H9 (cell line): ENCODE results near the gene VAV2. TPM values are rescaled to one million over a fixed set of nuclear protein-coding genes. Genes with fewer than 3 reads are reported as not detected.
A peak's percentile ranks its signal among the peaks of the same experiment; 100 is the strongest.

ENCODE experiments used
- DNase-seq: peaks from one replicate; pipeline ENCODE4 v3.0.0-alpha.2; 2017
- H2AFZ ChIP-seq: one replicate; pipeline ENCODE4 v1.6.1; 2013; ENCODE audit warnings: mild to moderate bottlenecking, low read length, control low read depth, moderate library complexity
- H2AK5ac ChIP-seq: 2 replicates; pipeline ENCODE4 v1.6.1; 2013; ENCODE audit warnings: low read length, control low read depth, mixed read lengths; ENCODE audit not compliant: insufficient read length
- H2BK120ac ChIP-seq: one replicate; pipeline ENCODE4 v1.6.1; 2013; ENCODE audit warnings: low read depth, mild to moderate bottlenecking, low read length, control low read depth, inconsistent platforms; ENCODE audit not compliant: poor library complexity, severe bottlenecking
- H2BK12ac ChIP-seq: 2 replicates; pipeline ENCODE4 v1.6.1; 2013; ENCODE audit warnings: low read length, control low read depth, mixed read lengths, low read depth; ENCODE audit not compliant: insufficient read length
- H2BK15ac ChIP-seq: 2 replicates; pipeline ENCODE4 v1.6.1; 2013; ENCODE audit warnings: low read depth, low read length, control low read depth
- H2BK20ac ChIP-seq: one replicate; pipeline ENCODE4 v1.6.1; 2013; ENCODE audit warnings: low read depth, mild to moderate bottlenecking, low read length, control low read depth, inconsistent platforms; ENCODE audit not compliant: poor library complexity, severe bottlenecking
- H2BK5ac ChIP-seq: 2 replicates; pipeline ENCODE4 v1.6.1; 2013; ENCODE audit warnings: low read length, control low read depth, mixed read lengths; ENCODE audit not compliant: insufficient read length
- H3K14ac ChIP-seq: 2 replicates; pipeline ENCODE4 v1.6.1; 2013; ENCODE audit warnings: low read length, control low read depth; ENCODE audit not compliant: insufficient read depth
- H3K18ac ChIP-seq: 2 replicates; pipeline ENCODE4 v1.6.1; 2013; ENCODE audit warnings: low read depth, mild to moderate bottlenecking, mixed read lengths, low read length, control low read depth; ENCODE audit not compliant: insufficient read length
- H3K23ac ChIP-seq: 2 replicates; pipeline ENCODE4 v1.6.1; 2013; ENCODE audit warnings: low read length, control low read depth, mixed read lengths, low read depth; ENCODE audit not compliant: insufficient read length
- H3K23me2 ChIP-seq: 2 replicates; pipeline ENCODE4 v1.6.1; 2013; ENCODE audit warnings: low read depth, mild to moderate bottlenecking, mixed read lengths, low read length, control low read depth; ENCODE audit not compliant: insufficient read length, poor library complexity, severe bottlenecking
- H3K27ac ChIP-seq: 2 replicates; pipeline ENCODE4 v1.5.1; 2013; ENCODE audit warnings: low read length, control low read depth, mixed read lengths, low read depth; ENCODE audit not compliant: insufficient read length
- H3K27me3 ChIP-seq: 2 replicates; pipeline ENCODE4 v1.6.1; 2013; ENCODE audit warnings: low read length, control low read depth, inconsistent platforms; ENCODE audit not compliant: insufficient read depth
- H3K4ac ChIP-seq: 2 replicates; pipeline ENCODE4 v1.6.1; 2013; ENCODE audit warnings: low read depth, mild to moderate bottlenecking, control low read depth, inconsistent platforms, low read length, moderate library complexity
- H3K4me1 ChIP-seq: 2 replicates; pipeline ENCODE4 v1.6.1; 2013; ENCODE audit warnings: low read length, control low read depth, inconsistent platforms; ENCODE audit not compliant: insufficient read depth
- H3K4me2 ChIP-seq: 2 replicates; pipeline ENCODE4 v1.6.1; 2013; ENCODE audit warnings: low read length, control low read depth, mixed read lengths; ENCODE audit not compliant: insufficient read length, insufficient read depth
- H3K56ac ChIP-seq: 2 replicates; pipeline ENCODE4 v1.6.1; 2013; ENCODE audit warnings: low read depth, mild to moderate bottlenecking, mixed read lengths, low read length, control low read depth; ENCODE audit not compliant: insufficient read length
- H3K79me1 ChIP-seq: 2 replicates; pipeline ENCODE4 v1.6.1; 2013; ENCODE audit warnings: low read depth, mild to moderate bottlenecking, moderate library complexity, low read length, control low read depth, inconsistent platforms; ENCODE audit not compliant: insufficient read depth, poor library complexity, severe bottlenecking
- H3K79me2 ChIP-seq: 2 replicates; pipeline ENCODE4 v1.6.1; 2013; ENCODE audit warnings: low read length, control low read depth, inconsistent platforms; ENCODE audit not compliant: insufficient read depth
- H3K9ac ChIP-seq: 2 replicates; pipeline ENCODE4 v1.6.1; 2013; ENCODE audit warnings: low read length, control low read depth, mixed read lengths; ENCODE audit not compliant: insufficient read length; ENCODE audit errors: extremely low read depth
- H3K9me3 ChIP-seq: one replicate; pipeline ENCODE4 v1.6.1; 2013; ENCODE audit warnings: low read depth, low read length, inconsistent platforms; ENCODE audit not compliant: control insufficient read depth
- H3T11ph ChIP-seq: one replicate; pipeline ENCODE4 v1.6.1; 2013; ENCODE audit warnings: mild to moderate bottlenecking, low read length, control low read depth, inconsistent platforms
- H4K20me1 ChIP-seq: one replicate; pipeline ENCODE4 v1.6.1; 2013; ENCODE audit not compliant: control insufficient read depth, insufficient read length, insufficient read depth
- H4K5ac ChIP-seq: 2 replicates; pipeline ENCODE4 v1.6.1; 2013; ENCODE audit warnings: low read depth, mild to moderate bottlenecking, mixed read lengths, low read length, control low read depth; ENCODE audit not compliant: insufficient read length
- H4K8ac ChIP-seq: replicated peaks from 2 replicates; pipeline ENCODE4 v1.6.1; 2013; ENCODE audit warnings: low read length, control low read depth, mixed read lengths, low read depth; ENCODE audit not compliant: insufficient read length
- H4K91ac ChIP-seq: 2 replicates; pipeline ENCODE4 v1.6.1; 2013; ENCODE audit warnings: low read depth, mild to moderate bottlenecking, moderate library complexity, mixed read lengths, low read length, control low read depth; ENCODE audit not compliant: insufficient read length
- H3K27ac Mint-ChIP-seq, 3 experiments: 2 replicates in 2 of 3; 3 replicates in 1 of 3; pipeline ENCODE4 v1.8.0; 2020 to 2021; ENCODE audit warnings: mixed read lengths in 3 of 3, mild to moderate bottlenecking in 1 of 3, moderate library complexity in 1 of 3
- H3K27me3 Mint-ChIP-seq: 2 replicates; pipeline ENCODE4 v1.8.0; 2021; ENCODE audit warnings: low read depth, mild to moderate bottlenecking, moderate library complexity, mixed read lengths
- H3K36me3 Mint-ChIP-seq, 3 experiments: 2 replicates in 2 of 3; 3 replicates in 1 of 3; pipeline ENCODE4 v1.8.0; 2020 to 2021; ENCODE audit warnings: low read depth in 3 of 3, mixed read lengths in 3 of 3; ENCODE audit not compliant: insufficient read depth in 1 of 3
- H3K4me1 Mint-ChIP-seq, 2 experiments: 2 replicates each; pipeline ENCODE4 v1.8.0; 2020; ENCODE audit warnings: mixed read lengths in 2 of 2
- H3K4me3 Mint-ChIP-seq, 2 experiments: 2 replicates in 1 of 2; 3 replicates in 1 of 2; pipeline ENCODE4 v1.8.0; 2020 to 2021; ENCODE audit warnings: mild to moderate bottlenecking in 2 of 2, mixed read lengths in 2 of 2, moderate library complexity in 1 of 2
- H3K9me3 Mint-ChIP-seq, 2 experiments: 2 replicates in 1 of 2; 3 replicates in 1 of 2; pipeline ENCODE4 v1.8.0; 2020; ENCODE audit warnings: mild to moderate bottlenecking in 2 of 2, mixed read lengths in 2 of 2, moderate library complexity in 1 of 2
- CTCF ChIP-seq: fragments of 200-600 bp; sonication (generic); conservative IDR thresholded peaks from 3 replicates; pipeline ENCODE4 v1.8.0; 2021; ENCODE audit warnings: antibody characterized with exemption, mild to moderate bottlenecking
- WGBS: extraction: QIAGEN DNeasy Blood & Tissue Kit; methylation state at CpG from one replicate; pipeline ENCODE4 v1.1.7; 2013; ENCODE audit warnings: missing lambda C conversion rate, low lambda C conversion rate, mixed read lengths; ENCODE audit not compliant: insufficient read length; ENCODE audit errors: extremely low coverage; 5-methylcytosine and 5-hydroxymethylcytosine counted together
- total RNA-seq: library from RNA; stranded (reverse); gene quantifications from 2 replicates; pipeline ENCODE4 v1.2.1, GENCODE V29; 2021

Gene VAV2
- total RNA-seq, 1 experiment from 2014 or later = 58.7 TPM

GRCh38 chr9:133918111-133918813 is 73.9 kb downstream of the VAV2 start:
- DNase-seq = no peak
- no peaks in the 10 kb centered on the region for H3K27me3 ChIP-seq
- H3K23ac ChIP-seq = no peak overlapping the region
- peak overlapping the region; percentile 14 to 85 (median 73); a peak in 5 of 7 replicates for H3K27ac Mint-ChIP-seq
- no peak overlapping the region for H3K4ac ChIP-seq
- H3K9me3 ChIP-seq = no peaks in the 10 kb centered on the region
- no peak overlapping the region for H2BK20ac ChIP-seq
- H4K20me1 ChIP-seq = peaks cover 5% of the 10 kb centered on the region
- no peak for TF ChIP-seq CTCF
- H3K14ac ChIP-seq = peak overlapping the region; percentile 78
- H3K56ac ChIP-seq = no peak overlapping the region
- no peak overlapping the region for H2AFZ ChIP-seq
- H4K91ac ChIP-seq = no peak overlapping the region
- H3K4me1 ChIP-seq = peaks cover 5% of the 10 kb centered on the region; the same call in 1 of the 2 replicates
- no peak overlapping the region for H3T11ph ChIP-seq
- no peak overlapping the region for H2BK12ac ChIP-seq
- no peak overlapping the region for H4K5ac ChIP-seq
- no CpG with 5 or more reads among the region's 24 CpGs for WGBS
- H2AK5ac ChIP-seq = no peak overlapping the region
- H3K18ac ChIP-seq = no peak overlapping the region
- H3K9ac ChIP-seq = no peak overlapping the region
- H3K36me3 Mint-ChIP-seq = peaks cover 0 to 5% (median 0%) of the 10 kb centered on the region in 3 experiments; a peak in 3 of 7 replicates
- H2BK15ac ChIP-seq = no peak overlapping the region
- peaks cover 40 to 54% of the 10 kb centered on the region in 2 experiments for H3K4me1 Mint-ChIP-seq
- H4K8ac ChIP-seq = no peak overlapping the region
- H3K27me3 Mint-ChIP-seq = no peaks in the 10 kb centered on the region
- H2BK5ac ChIP-seq = no peak overlapping the region
- no peak overlapping the region for H3K4me2 ChIP-seq
- H3K79me2 ChIP-seq = peaks cover 3% of the 10 kb centered on the region; the same call in 1 of the 2 replicates
- H3K27ac ChIP-seq = no peak overlapping the region
- no peak overlapping the region for H2BK120ac ChIP-seq
- H3K4me3 Mint-ChIP-seq = no peak overlapping the region
- H3K79me1 ChIP-seq = no peaks in the 10 kb centered on the region
- H3K9me3 Mint-ChIP-seq = no peaks in the 10 kb centered on the region; a peak in 1 of 5 replicates
- H3K23me2 ChIP-seq = no peaks in the 10 kb centered on the region
